Measurements from ENCODE around the gene CCDC177.

CCDC177 gene

DNA sequence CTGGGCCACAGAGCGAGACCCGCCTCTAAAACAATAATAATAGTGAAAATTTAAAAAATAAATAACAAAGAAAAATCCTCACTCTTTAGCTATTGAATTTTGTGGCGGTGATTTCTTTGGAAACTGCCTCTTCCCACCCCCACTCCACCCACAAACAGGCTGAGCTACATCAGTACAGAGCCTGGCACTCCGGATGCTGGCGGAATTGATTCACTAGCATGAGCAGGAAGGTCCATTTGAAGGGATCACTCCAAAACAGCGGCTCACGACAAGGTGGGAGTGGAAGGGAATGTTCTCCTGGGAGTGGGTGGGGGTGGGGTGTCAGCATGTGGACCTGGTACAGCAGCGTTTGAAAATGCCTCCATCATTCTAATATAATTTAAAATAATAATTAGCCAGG lies 26.1 kb downstream of the CCDC177 start:
- TF ChIP-seq, protein P1, sequence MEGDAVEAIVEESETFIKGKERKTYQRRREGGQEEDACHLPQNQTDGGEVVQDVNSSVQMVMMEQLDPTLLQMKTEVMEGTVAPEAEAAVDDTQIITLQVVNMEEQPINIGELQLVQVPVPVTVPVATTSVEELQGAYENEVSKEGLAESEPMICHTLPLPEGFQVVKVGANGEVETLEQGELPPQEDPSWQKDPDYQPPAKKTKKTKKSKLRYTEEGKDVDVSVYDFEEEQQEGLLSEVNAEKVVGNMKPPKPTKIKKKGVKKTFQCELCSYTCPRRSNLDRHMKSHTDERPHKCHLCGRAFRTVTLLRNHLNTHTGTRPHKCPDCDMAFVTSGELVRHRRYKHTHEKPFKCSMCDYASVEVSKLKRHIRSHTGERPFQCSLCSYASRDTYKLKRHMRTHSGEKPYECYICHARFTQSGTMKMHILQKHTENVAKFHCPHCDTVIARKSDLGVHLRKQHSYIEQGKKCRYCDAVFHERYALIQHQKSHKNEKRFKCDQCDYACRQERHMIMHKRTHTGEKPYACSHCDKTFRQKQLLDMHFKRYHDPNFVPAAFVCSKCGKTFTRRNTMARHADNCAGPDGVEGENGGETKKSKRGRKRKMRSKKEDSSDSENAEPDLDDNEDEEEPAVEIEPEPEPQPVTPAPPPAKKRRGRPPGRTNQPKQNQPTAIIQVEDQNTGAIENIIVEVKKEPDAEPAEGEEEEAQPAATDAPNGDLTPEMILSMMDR (conservative IDR thresholded peaks at IDR 0.05), result no peak
- no peak overlapping the region for H3K27ac ChIP-seq

- no peak overlapping the region for H3K27ac ChIP-seq
- TF ChIP-seq, protein P1 (conservative IDR thresholded peaks at IDR 0.05), result no peak
Measured at GRCh38 chr14:69547701-69548348, 26.8 kb downstream of the CCDC177 start.

DNA sequence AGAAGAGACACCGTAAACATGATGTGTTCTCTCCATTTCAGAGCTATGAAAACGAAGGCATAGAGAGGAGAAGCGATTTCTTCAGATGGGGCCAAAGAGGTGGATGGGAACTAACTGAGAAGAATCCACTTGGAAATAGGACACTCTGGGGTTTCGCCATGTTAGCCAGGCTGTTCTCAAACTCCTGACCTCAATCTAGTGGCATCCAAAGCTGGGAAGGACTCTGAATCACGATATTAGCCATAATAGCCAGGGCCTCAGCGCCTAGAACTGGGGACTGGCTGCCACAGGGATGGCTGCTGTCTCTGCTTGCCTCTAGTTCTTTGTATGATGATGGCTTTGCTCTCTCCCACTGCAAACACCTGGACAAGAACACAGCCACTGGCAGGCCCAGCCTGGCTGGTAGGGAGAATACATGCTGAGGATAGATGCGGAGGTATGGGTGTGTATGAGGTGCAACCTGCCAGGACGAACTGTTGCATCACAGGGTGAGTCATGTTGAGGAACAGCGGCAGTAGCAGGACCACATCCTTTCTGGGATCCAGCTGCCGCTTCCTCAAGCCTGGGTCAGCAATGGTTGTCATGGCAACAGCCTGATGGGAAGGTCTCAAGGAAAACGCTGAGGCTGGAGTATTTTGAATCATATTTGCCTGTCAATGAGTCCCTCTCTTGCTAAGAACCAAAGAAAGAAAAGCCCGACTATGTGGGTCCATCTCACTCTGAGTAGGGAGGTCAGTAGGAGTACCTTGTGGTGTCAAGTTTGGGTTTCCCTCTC lies 31.1 kb downstream of the CCDC177 start:
- TF ChIP-seq, protein P1 (conservative IDR thresholded peaks at IDR 0.05), result no peak
- H3K27ac ChIP-seq, result no peak overlapping the region

GRCh38 chr14:69542311-69542710 lies 32.4 kb downstream of the CCDC177 start:
- TF ChIP-seq, protein P1 (conservative IDR thresholded peaks at IDR 0.05), result no peak
- H3K27ac ChIP-seq, result no peak overlapping the region

- no peak overlapping the region for H3K27ac ChIP-seq
- TF ChIP-seq, protein P1 (conservative IDR thresholded peaks at IDR 0.05), result no peak
Measured at GRCh38 chr14:69540654-69541335, 33.9 kb downstream of the CCDC177 start.

- TF ChIP-seq, protein P1 (conservative IDR thresholded peaks at IDR 0.05), result no peak
- no peak overlapping the region for H3K27ac ChIP-seq
Measured at GRCh38 chr14:69539631-69540410, 34.9 kb downstream of the CCDC177 start.

Measured in VCaP (cell line).